NB4 (cell line): ENCODE results near the gene LOC128125822.

Experiments
- MYC ChIP-seq: IDR thresholded peaks from 2 replicates; pipeline ENCODE4 v1.6.1; 2011; ENCODE audit warnings: low read depth, low read length
- POLR2A ChIP-seq: IDR thresholded peaks from 2 replicates; pipeline ENCODE4 v1.6.1; 2011; ENCODE audit warnings: mild to moderate bottlenecking; ENCODE audit not compliant: insufficient read length; ENCODE audit errors: extremely low read depth
- TF ChIP-seq, protein P1 (sequence below): IDR thresholded peaks from one replicate; pipeline ENCODE4 v1.5.1; 2012; ENCODE audit warnings: low read depth, low read length
- TF ChIP-seq, protein P2 (sequence below): IDR thresholded peaks from 2 replicates; pipeline ENCODE4 v1.6.1; 2011; ENCODE audit warnings: low read depth, low read length

DNA sequence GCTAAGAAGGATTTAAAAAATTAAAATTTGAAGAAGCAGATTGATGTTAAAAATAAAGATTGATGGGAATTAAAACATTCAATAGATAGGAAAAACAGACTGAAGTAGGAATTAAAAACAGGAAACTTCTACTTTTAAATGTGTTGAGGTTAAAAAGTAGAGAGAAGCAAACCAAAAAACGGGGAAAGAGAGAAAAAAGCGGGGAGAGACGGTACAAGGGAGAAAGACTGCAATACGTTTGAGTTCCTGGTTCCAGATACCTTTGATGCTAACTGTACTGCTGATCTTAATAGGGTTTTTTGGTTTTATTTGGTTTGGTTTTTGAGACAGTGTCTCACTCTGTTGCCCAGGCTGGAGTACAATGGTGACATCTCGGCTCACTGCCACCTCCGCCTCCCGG is 27.0 kb downstream of the LOC128125822 start:
- TF ChIP-seq, protein P1, sequence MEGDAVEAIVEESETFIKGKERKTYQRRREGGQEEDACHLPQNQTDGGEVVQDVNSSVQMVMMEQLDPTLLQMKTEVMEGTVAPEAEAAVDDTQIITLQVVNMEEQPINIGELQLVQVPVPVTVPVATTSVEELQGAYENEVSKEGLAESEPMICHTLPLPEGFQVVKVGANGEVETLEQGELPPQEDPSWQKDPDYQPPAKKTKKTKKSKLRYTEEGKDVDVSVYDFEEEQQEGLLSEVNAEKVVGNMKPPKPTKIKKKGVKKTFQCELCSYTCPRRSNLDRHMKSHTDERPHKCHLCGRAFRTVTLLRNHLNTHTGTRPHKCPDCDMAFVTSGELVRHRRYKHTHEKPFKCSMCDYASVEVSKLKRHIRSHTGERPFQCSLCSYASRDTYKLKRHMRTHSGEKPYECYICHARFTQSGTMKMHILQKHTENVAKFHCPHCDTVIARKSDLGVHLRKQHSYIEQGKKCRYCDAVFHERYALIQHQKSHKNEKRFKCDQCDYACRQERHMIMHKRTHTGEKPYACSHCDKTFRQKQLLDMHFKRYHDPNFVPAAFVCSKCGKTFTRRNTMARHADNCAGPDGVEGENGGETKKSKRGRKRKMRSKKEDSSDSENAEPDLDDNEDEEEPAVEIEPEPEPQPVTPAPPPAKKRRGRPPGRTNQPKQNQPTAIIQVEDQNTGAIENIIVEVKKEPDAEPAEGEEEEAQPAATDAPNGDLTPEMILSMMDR = no peak
- TF ChIP-seq POLR2A (no peak), MYC (no peak)
- TF ChIP-seq, protein P2, sequence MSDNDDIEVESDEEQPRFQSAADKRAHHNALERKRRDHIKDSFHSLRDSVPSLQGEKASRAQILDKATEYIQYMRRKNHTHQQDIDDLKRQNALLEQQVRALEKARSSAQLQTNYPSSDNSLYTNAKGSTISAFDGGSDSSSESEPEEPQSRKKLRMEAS = no peak
